ENCODE measurements around the gene ANKRD13A. TPM values are rescaled to one million over a fixed set of nuclear protein-coding genes. Genes with fewer than 3 reads are reported as not detected.

ANKRD13A gene
- total RNA-seq, 1 donor from 2014 or later, result 37.6 TPM

GRCh38 chr12:109961612-109962011 is 37.6 kb upstream of the ANKRD13A start:
- Mint-ChIP-seq H3K4me1 (ENCODE audit: low read depth) (no peaks in the 10 kb centered on the region), H3K36me3 (ENCODE audit: low read depth) (peaks cover 24% of the 10 kb centered on the region), H3K27me3 (ENCODE audit: low read depth) (no peaks in the 10 kb centered on the region), H3K27ac (ENCODE audit: unreplicated experiment) (no peak overlapping the region), H3K9me3 (ENCODE audit: low read depth) (no peaks in the 10 kb centered on the region), H3K4me3 (ENCODE audit: unreplicated experiment) (no peak overlapping the region)
- no peak for TF ChIP-seq CTCF (IDR thresholded peaks at IDR 0.05)
- no peak for DNase-seq (ENCODE audit: low spot score)

- H3K4me3 Mint-ChIP-seq (ENCODE audit: unreplicated experiment), result no peak overlapping the region
- H3K27ac Mint-ChIP-seq (ENCODE audit: unreplicated experiment), result no peak overlapping the region
- H3K9me3 Mint-ChIP-seq (ENCODE audit: low read depth), result no peaks in the 10 kb centered on the region
- H3K36me3 Mint-ChIP-seq (ENCODE audit: low read depth), result peaks cover 21% of the 10 kb centered on the region
- H3K27me3 Mint-ChIP-seq (ENCODE audit: low read depth), result no peaks in the 10 kb centered on the region
- DNase-seq (ENCODE audit: low spot score), result no peak
- H3K4me1 Mint-ChIP-seq (ENCODE audit: low read depth), result no peaks in the 10 kb centered on the region
- no peak for TF ChIP-seq CTCF (IDR thresholded peaks at IDR 0.05)
These were observed 36.8 kb upstream of the ANKRD13A start for GRCh38 chr12:109962398-109962797.

DNA sequence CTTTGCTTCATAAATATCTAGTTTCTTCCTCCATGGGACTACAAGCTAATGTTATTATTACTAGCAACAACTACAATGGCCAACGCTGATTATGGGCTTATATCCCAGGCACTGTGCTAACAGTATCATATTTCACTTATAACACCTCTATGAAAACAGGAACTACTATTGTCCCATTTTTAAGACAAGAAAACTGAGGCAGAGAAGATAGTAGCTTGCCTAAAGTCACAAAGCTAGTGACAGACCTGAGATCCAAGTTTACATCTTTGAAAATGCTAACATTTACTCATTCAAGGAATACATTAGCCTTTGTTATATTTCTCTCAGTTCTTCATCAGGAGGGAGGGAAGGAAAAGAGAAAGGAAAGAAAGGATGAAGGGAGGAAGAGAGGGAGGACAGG is 35.9 kb upstream of the ANKRD13A start:
- Mint-ChIP-seq H3K9me3 (ENCODE audit: low read depth) (no peaks in the 10 kb centered on the region), H3K27me3 (ENCODE audit: low read depth) (no peaks in the 10 kb centered on the region), H3K4me3 (ENCODE audit: unreplicated experiment) (no peak overlapping the region), H3K27ac (ENCODE audit: unreplicated experiment) (no peak overlapping the region), H3K4me1 (ENCODE audit: low read depth) (no peaks in the 10 kb centered on the region), H3K36me3 (ENCODE audit: low read depth) (peaks cover 21% of the 10 kb centered on the region)
- no peak for DNase-seq (ENCODE audit: low spot score)
- TF ChIP-seq CTCF (IDR thresholded peaks at IDR 0.05), result no peak

DNA sequence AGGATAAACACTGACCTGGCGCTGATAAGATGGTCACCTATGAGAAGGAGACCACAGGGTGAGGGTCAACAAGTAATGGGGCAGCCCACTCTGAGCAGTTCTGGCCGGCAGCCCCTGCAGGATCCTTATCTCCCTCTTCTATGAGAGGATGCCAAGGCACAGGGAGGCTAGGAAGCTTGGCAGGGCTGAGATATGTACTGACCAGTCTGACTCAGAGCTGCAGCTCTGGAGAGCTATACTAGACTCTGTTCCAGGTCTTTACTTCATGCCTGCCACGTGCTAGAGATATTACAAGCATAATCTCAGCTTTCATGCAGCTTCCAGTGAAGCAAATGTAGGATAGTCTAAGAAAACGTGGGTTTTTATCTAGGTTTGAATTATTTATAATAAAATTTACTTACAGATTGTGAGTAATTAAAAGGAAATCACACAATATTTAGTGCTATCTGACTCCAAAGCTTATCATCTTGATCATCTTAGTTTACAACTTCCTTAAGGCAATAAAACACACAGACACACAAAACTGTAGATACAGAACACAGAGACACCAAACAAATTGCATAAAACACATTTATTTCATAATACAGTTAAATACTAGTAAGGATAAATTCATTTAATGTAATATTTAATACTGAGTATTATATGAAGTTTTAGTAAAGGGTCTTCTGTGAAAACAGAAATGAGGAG is 35.3 kb upstream of the ANKRD13A start:
- Mint-ChIP-seq H3K4me1 (ENCODE audit: low read depth) (no peaks in the 10 kb centered on the region), H3K9me3 (ENCODE audit: low read depth) (no peaks in the 10 kb centered on the region), H3K36me3 (ENCODE audit: low read depth) (peaks cover 19% of the 10 kb centered on the region), H3K27ac (ENCODE audit: unreplicated experiment) (no peak overlapping the region), H3K27me3 (ENCODE audit: low read depth) (no peaks in the 10 kb centered on the region), H3K4me3 (ENCODE audit: unreplicated experiment) (no peak overlapping the region)
- no peak for DNase-seq (ENCODE audit: low spot score)
- TF ChIP-seq CTCF (IDR thresholded peaks at IDR 0.05), result no peak

GRCh38 chr12:109966546-109966945 is 32.7 kb upstream of the ANKRD13A start:
- TF ChIP-seq CTCF (IDR thresholded peaks at IDR 0.05), result no peak

More at GRCh38 chr12:109966546-109966945, 32.7 kb upstream of the ANKRD13A start:
- Mint-ChIP-seq H3K36me3 (ENCODE audit: low read depth) (peaks cover 17% of the 10 kb centered on the region), H3K4me1 (ENCODE audit: low read depth) (no peaks in the 10 kb centered on the region), H3K27ac (ENCODE audit: unreplicated experiment) (no peak overlapping the region), H3K27me3 (ENCODE audit: low read depth) (no peaks in the 10 kb centered on the region), H3K9me3 (ENCODE audit: low read depth) (no peaks in the 10 kb centered on the region), H3K4me3 (ENCODE audit: unreplicated experiment) (no peak overlapping the region)
- no peak for DNase-seq (ENCODE audit: low spot score)
